ENCODE measurements around the gene CYB5B. TPM values are rescaled to one million over a fixed set of nuclear protein-coding genes. Genes with fewer than 3 reads are reported as not detected.

The CYB5B gene
- total RNA-seq, 1 donor, result 99.4 TPM

DNA sequence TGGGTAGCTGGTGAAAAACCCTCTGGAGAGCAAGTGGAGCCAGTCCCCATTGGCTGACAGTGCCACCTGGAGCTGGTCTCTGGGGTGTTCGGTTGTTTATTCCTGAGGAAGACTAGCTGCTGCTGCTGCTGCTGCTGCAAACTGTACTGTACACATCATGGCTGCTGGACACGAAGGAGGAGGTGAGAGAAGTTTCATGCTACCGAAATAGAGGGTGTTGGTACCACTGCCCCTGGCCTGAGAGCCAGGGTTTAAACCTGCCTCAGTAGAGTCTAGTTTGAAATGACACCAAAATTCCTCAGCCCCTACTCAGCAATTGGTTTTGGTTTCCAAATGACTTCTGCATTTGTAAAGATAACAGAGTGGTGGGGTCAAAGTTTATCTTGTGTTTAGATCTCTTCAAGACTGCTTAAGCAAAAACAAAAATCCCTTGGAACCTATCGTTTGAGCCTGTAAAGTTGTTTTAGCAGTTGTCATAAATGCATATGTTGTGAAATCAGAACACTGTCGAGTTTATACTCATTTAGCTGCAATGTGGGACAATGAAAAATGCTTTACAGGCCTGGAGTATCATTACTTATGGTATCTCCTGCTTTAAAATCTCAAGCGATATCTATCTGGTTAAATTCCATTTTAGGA, 40.8 kb downstream of the CYB5B start:
- DNase-seq (ENCODE audit: low read depth), result peak; percentile 57

DNA sequence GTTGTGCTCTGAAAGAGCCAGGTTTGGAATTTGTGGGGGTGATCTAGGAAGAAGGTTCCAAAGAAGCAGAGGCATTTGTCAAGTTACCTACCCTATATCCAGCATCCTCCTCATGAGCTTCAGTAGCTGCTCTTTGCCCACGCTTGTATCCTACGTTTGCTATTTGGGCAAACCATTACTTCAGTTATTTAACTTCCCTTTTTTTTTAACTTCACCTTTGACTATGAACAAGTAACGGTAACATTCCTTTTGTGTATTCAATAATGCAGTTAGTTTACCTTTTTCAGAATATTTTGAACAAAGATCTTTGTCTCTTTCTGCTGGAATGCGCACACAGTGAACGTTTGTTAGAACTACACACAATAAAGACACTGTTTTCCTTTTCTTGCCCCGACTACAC, 41.5 kb downstream of the CYB5B start:
- no peak for DNase-seq (ENCODE audit: low read depth)
- TF ChIP-seq, protein P1, sequence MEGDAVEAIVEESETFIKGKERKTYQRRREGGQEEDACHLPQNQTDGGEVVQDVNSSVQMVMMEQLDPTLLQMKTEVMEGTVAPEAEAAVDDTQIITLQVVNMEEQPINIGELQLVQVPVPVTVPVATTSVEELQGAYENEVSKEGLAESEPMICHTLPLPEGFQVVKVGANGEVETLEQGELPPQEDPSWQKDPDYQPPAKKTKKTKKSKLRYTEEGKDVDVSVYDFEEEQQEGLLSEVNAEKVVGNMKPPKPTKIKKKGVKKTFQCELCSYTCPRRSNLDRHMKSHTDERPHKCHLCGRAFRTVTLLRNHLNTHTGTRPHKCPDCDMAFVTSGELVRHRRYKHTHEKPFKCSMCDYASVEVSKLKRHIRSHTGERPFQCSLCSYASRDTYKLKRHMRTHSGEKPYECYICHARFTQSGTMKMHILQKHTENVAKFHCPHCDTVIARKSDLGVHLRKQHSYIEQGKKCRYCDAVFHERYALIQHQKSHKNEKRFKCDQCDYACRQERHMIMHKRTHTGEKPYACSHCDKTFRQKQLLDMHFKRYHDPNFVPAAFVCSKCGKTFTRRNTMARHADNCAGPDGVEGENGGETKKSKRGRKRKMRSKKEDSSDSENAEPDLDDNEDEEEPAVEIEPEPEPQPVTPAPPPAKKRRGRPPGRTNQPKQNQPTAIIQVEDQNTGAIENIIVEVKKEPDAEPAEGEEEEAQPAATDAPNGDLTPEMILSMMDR (IDR thresholded peaks at IDR 0.05; ENCODE audit: insufficient read depth, low read length), result no peak
- no peak overlapping the region for H3K4me3 ChIP-seq (ENCODE audit: low read depth, low read length)

More for the DNA sequence above, 40.8 kb downstream of the CYB5B start:
- TF ChIP-seq, protein P1 (IDR thresholded peaks at IDR 0.05; ENCODE audit: insufficient read depth, low read length), result no peak
- no peak overlapping the region for H3K4me3 ChIP-seq (ENCODE audit: low read depth, low read length)

- no peak for DNase-seq (ENCODE audit: low read depth)
- TF ChIP-seq, protein P1 (IDR thresholded peaks at IDR 0.05; ENCODE audit: insufficient read depth, low read length), result no peak
- no peak overlapping the region for H3K4me3 ChIP-seq (ENCODE audit: low read depth, low read length)
Measured at GRCh38 chr16:69466547-69466946, 42.1 kb downstream of the CYB5B start.

GRCh38 chr16:69467080-69467479, 42.7 kb downstream of the CYB5B start:
- H3K4me3 ChIP-seq (ENCODE audit: low read depth, low read length), result no peak overlapping the region
- TF ChIP-seq, protein P1 (IDR thresholded peaks at IDR 0.05; ENCODE audit: insufficient read depth, low read length), result no peak
- DNase-seq (ENCODE audit: low read depth), result no peak

GRCh38 chr16:69467531-69468204, 43.2 kb downstream of the CYB5B start:
- TF ChIP-seq, protein P1 (IDR thresholded peaks at IDR 0.05; ENCODE audit: insufficient read depth, low read length), result no peak

GRCh38 chr16:69469807-69470561, 45.6 kb downstream of the CYB5B start:
- TF ChIP-seq, protein P1 (IDR thresholded peaks at IDR 0.05; ENCODE audit: insufficient read depth, low read length), result no peak
- DNase-seq (ENCODE audit: low read depth), result no peak
- H3K4me3 ChIP-seq (ENCODE audit: low read depth, low read length), result no peak overlapping the region

More at GRCh38 chr16:69467531-69468204, 43.2 kb downstream of the CYB5B start:
- no peak overlapping the region for H3K4me3 ChIP-seq (ENCODE audit: low read depth, low read length)
- no peak for DNase-seq (ENCODE audit: low read depth)

Data from fibroblast of the aortic adventitia (primary cell).